Choroid plexus epithelial cell (primary cell): ENCODE data around the gene PYGO2.

Source experiments
- DNase-seq: peaks from one replicate; pipeline ENCODE4 v3.0.0-alpha.2; 2010; ENCODE audit warnings: low read depth
- H3K4me3 ChIP-seq: 2 replicates; pipeline ENCODE4 v1.5.1; 2011; ENCODE audit warnings: low read depth, mild to moderate bottlenecking, control low read depth, low read length, moderate library complexity
- CTCF ChIP-seq: conservative IDR thresholded peaks from 2 replicates; pipeline ENCODE4 v1.5.1; 2011; ENCODE audit warnings: low read depth, mild to moderate bottlenecking, control low read depth, inconsistent platforms, low read length, moderate library complexity

PYGO2 gene

GRCh38 chr1:155002464-155003226 is 41.1 kb upstream of the PYGO2 start, which contains the start of gene ZBTB7B:
TSS of gene ZBTB7B (plus strand) at chr1:155002802. CDS start at chr1:155014661, 11,859 bp downstream.
- no peak for TF ChIP-seq CTCF
- peak within 1 kb of the TSS; percentile 86 for H3K4me3 ChIP-seq
- DNase-seq = peak; percentile 21

GRCh38 chr1:155001675-155002463 is 40.3 kb upstream of the PYGO2 start:
- TF ChIP-seq CTCF = peak; percentile 69
- H3K4me3 ChIP-seq = peak overlapping the region; percentile 86

GRCh38 chr1:155001425-155001674 is 39.8 kb upstream of the PYGO2 start:
- DNase-seq = no peak
- no peak for TF ChIP-seq CTCF
- H3K4me3 ChIP-seq = peak overlapping the region; percentile 78

More at GRCh38 chr1:155001675-155002463, 40.3 kb upstream of the PYGO2 start:
- peak; percentile 99 for DNase-seq

- TF ChIP-seq CTCF = no peak
- peak overlapping the region; percentile 78 for H3K4me3 ChIP-seq
- peak; percentile 88 for DNase-seq
These were observed 39.3 kb upstream of the PYGO2 start for GRCh38 chr1:155000726-155001424.

GRCh38 chr1:155000411-155000725 is 38.8 kb upstream of the PYGO2 start:
- no peak for DNase-seq
- no peak for TF ChIP-seq CTCF
- H3K4me3 ChIP-seq = peak overlapping the region; percentile 78

- DNase-seq = no peak
- no peak for TF ChIP-seq CTCF
- H3K4me3 ChIP-seq = peak overlapping the region; percentile 78
These were observed 38.2 kb upstream of the PYGO2 start for GRCh38 chr1:154999571-155000410.
